ENCODE measurements around the gene TCEANC.
A peak's percentile ranks its signal among the peaks of the same experiment; 100 is the strongest.
"Not testable (repeated sequence)": the region's sequence is repeated elsewhere in the genome, so short reads cannot be mapped to it uniquely, and the experiment has no call there.

The TCEANC gene

GRCh38 chrX:13670197-13670596 is 17.3 kb downstream of the TCEANC start:
- H3K9ac ChIP-seq: no peak overlapping the region
- no peak overlapping the region for H3K4me3 ChIP-seq
- H3K4me1 ChIP-seq: no peaks in the 10 kb centered on the region
- peaks cover 8% of the 10 kb centered on the region for H3K9me3 ChIP-seq
- H3K36me3 ChIP-seq: no peaks in the 10 kb centered on the region
- H4K20me1 ChIP-seq: peaks cover 22% of the 10 kb centered on the region; the same call in 1 of the 2 replicates
- H3K27me3 ChIP-seq: peaks cover 86% of the 10 kb centered on the region
- no peak overlapping the region for H3K4me2 ChIP-seq
- no peak for TF ChIP-seq Cebpa-rat (IDR thresholded peaks at IDR 0.05)
- H3K27ac ChIP-seq: no peak overlapping the region

GRCh38 chrX:13673016-13673415 is 20.1 kb downstream of the TCEANC start:
- Histone ChIP-seq H3K27me3 (peaks cover 66% of the 10 kb centered on the region), H3K4me2 (no peak overlapping the region), H3K9ac (no peak overlapping the region), H3K27ac (no peak overlapping the region), H3K36me3 (no peaks in the 10 kb centered on the region), H3K4me3 (no peak overlapping the region), H3K4me1 (no peaks in the 10 kb centered on the region), H4K20me1 (peaks cover 6% of the 10 kb centered on the region; the same call in 1 of the 2 replicates), H3K9me3 (peaks cover 8% of the 10 kb centered on the region)
- TF ChIP-seq Cebpa-rat (IDR thresholded peaks at IDR 0.05): no peak

- Histone ChIP-seq H3K4me2 (no peak overlapping the region), H4K20me1 (no peaks in the 10 kb centered on the region; the same call in 1 of the 2 replicates), H3K36me3 (no peaks in the 10 kb centered on the region), H3K27me3 (peaks cover 50% of the 10 kb centered on the region), H3K9me3 (peaks cover 11% of the 10 kb centered on the region), H3K9ac (no peak overlapping the region), H3K4me1 (no peaks in the 10 kb centered on the region), H3K27ac (no peak overlapping the region), H3K4me3 (no peak overlapping the region)
- TF ChIP-seq Cebpa-rat (IDR thresholded peaks at IDR 0.05): no peak
These were observed 23.9 kb downstream of the TCEANC start for GRCh38 chrX:13676885-13677284.

GRCh38 chrX:13679700-13680099 is 26.8 kb downstream of the TCEANC start:
- not testable (repeated sequence) for H3K36me3 ChIP-seq, H3K9ac ChIP-seq, H3K9me3 ChIP-seq, H4K20me1 ChIP-seq, H3K4me3 ChIP-seq, H3K27ac ChIP-seq, H3K4me2 ChIP-seq, H3K4me1 ChIP-seq
- peaks cover 48% of the 10 kb centered on the region for H3K27me3 ChIP-seq

GRCh38 chrX:13681595-13681994 is 28.7 kb downstream of the TCEANC start:
- Histone ChIP-seq H3K4me1 (no peaks in the 10 kb centered on the region), H3K9ac (no peak overlapping the region), H3K27ac (no peak overlapping the region), H3K27me3 (peaks cover 61% of the 10 kb centered on the region), H3K4me3 (no peak overlapping the region), H4K20me1 (no peaks in the 10 kb centered on the region), H3K36me3 (no peaks in the 10 kb centered on the region), H3K4me2 (no peak overlapping the region), H3K9me3 (0 out of 2 replicates have a peak, but pooled peaks cover 3% of the 10 kb centered on the region)
- TF ChIP-seq Cebpa-rat (IDR thresholded peaks at IDR 0.05): no peak

- H3K36me3 ChIP-seq: no peaks in the 10 kb centered on the region
- H3K4me2 ChIP-seq: no peak overlapping the region
- H3K9me3 ChIP-seq: no peaks in the 10 kb centered on the region
- peaks cover 9% of the 10 kb centered on the region for H4K20me1 ChIP-seq
- no peak for TF ChIP-seq Cebpa-rat (IDR thresholded peaks at IDR 0.05)
- H3K27ac ChIP-seq: no peak overlapping the region
- H3K9ac ChIP-seq: no peak overlapping the region
- peaks cover 81% of the 10 kb centered on the region for H3K27me3 ChIP-seq
- H3K4me3 ChIP-seq: no peak overlapping the region
- no peaks in the 10 kb centered on the region for H3K4me1 ChIP-seq
These were observed 31.4 kb downstream of the TCEANC start for GRCh38 chrX:13684361-13684760.

- no peak overlapping the region for H3K4me2 ChIP-seq
These were observed 32.3 kb downstream of the TCEANC start for GRCh38 chrX:13685126-13685763.

GRCh38 chrX:13687203-13687602 is 34.3 kb downstream of the TCEANC start:
- H3K27ac ChIP-seq: no peak overlapping the region
- TF ChIP-seq Cebpa-rat (IDR thresholded peaks at IDR 0.05): no peak

More at GRCh38 chrX:13685126-13685763, 32.3 kb downstream of the TCEANC start:
- no peak overlapping the region for H3K4me3 ChIP-seq
- H3K4me1 ChIP-seq: no peaks in the 10 kb centered on the region
- peaks cover 86% of the 10 kb centered on the region for H3K27me3 ChIP-seq
- H3K36me3 ChIP-seq: no peaks in the 10 kb centered on the region
- no peak overlapping the region for H3K9ac ChIP-seq
- no peak overlapping the region for H3K27ac ChIP-seq
- peaks cover 18% of the 10 kb centered on the region for H4K20me1 ChIP-seq
- no peaks in the 10 kb centered on the region for H3K9me3 ChIP-seq
- no peak for TF ChIP-seq Cebpa-rat (IDR thresholded peaks at IDR 0.05)

GRCh38 chrX:13688384-13688957 is 35.5 kb downstream of the TCEANC start:
- Histone ChIP-seq H3K9ac (peak overlapping the region; percentile 83), H3K9me3 (no peaks in the 10 kb centered on the region), H3K27me3 (peaks cover 98% of the 10 kb centered on the region), H4K20me1 (peaks cover 49% of the 10 kb centered on the region), H3K4me3 (peak overlapping the region; percentile 76), H3K4me2 (peak overlapping the region; percentile 71), H3K36me3 (no peaks in the 10 kb centered on the region), H3K4me1 (peaks cover 31% of the 10 kb centered on the region), H3K27ac (no peak overlapping the region)
- TF ChIP-seq Cebpa-rat (IDR thresholded peaks at IDR 0.05): no peak

More at GRCh38 chrX:13687203-13687602, 34.3 kb downstream of the TCEANC start:
- H3K4me3 ChIP-seq: no peak overlapping the region
- H3K36me3 ChIP-seq: no peaks in the 10 kb centered on the region
- H3K27me3 ChIP-seq: peaks cover 87% of the 10 kb centered on the region
- no peaks in the 10 kb centered on the region for H3K9me3 ChIP-seq
- no peak overlapping the region for H3K4me2 ChIP-seq
- peaks cover 18% of the 10 kb centered on the region for H3K4me1 ChIP-seq
- H4K20me1 ChIP-seq: peaks cover 37% of the 10 kb centered on the region
- no peak overlapping the region for H3K9ac ChIP-seq

- peaks cover 98% of the 10 kb centered on the region for H3K27me3 ChIP-seq
- H3K36me3 ChIP-seq: no peaks in the 10 kb centered on the region
- H3K4me2 ChIP-seq: peak within 1 kb of the TSS; percentile 71
- peak within 1 kb of the TSS; percentile 87 for H3K27ac ChIP-seq
- no peak for TF ChIP-seq Cebpa-rat (IDR thresholded peaks at IDR 0.05)
- H3K4me3 ChIP-seq: peak within 1 kb of the TSS; percentile 76
- H3K4me1 ChIP-seq: peaks cover 37% of the 10 kb centered on the region
- H3K9me3 ChIP-seq: no peaks in the 10 kb centered on the region
- peaks cover 56% of the 10 kb centered on the region for H4K20me1 ChIP-seq
- H3K9ac ChIP-seq: peak within 1 kb of the TSS; percentile 83
These were observed 36.2 kb downstream of the TCEANC start, which contains the start of gene RAB9A for GRCh38 chrX:13688958-13689740. Gene RAB9A (plus strand): TSS chrX:13689128. CDS start chrX:13708747, 19,619 bp downstream.
